HG02623 (cell line): ENCODE data around the gene IL1B.
"Not testable (repeated sequence)": the region's sequence is repeated elsewhere in the genome, so short reads cannot be mapped to it uniquely, and the experiment has no call there.

Source experiments
- ATAC-seq: cut with Tn5 transposase; IDR thresholded peaks from one replicate; pipeline ENCODE4 v1.9.1; 2021; ENCODE audit warnings: moderate library complexity; ENCODE audit not compliant: unreplicated experiment

The IL1B gene

DNA sequence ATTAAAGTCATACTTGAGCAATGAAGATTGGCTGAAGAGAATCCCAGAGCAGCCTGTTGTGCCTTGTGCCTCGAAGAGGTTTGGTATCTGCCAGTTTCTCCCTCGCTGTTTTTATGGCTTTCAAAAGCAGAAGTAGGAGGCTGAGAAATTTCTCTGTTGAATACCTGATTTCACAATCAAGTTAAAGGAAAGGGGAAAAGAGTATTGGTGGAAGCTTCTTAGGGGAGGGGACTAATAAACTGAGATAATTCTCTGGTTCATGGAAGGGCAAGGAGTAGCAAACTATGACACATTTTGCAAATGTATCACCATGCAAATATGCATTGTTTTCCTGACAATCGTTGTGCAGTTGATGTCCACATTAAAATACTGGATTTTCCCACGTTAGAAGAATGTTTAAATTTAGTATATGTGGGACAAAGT is at the start of gene IL1B:
TSS of gene IL1B (minus strand) at position 85 of the 423 bp plus-strand sequence. CDS start 550 bp downstream, outside the sequence.
- ATAC-seq = no peak

DNA sequence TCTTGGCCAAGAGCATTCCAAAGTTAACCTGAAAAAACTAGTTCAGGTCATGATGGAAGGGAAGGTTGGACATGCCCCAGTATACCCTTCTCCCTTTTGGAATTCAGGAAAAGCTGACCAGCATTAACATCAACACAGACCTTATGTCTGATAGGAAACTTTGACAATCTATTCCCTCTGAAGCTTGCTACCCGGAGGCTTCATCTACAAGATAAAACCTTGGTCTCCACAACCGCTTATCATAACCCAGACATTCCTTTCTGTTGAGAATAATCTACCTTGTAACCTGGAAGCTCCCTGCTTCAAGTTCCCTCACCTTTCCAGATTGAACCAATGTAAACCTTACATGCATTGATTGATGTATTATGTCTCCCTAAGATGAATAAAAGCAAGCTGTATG is 49.7 kb upstream of the IL1B start:
- ATAC-seq = no peak

DNA sequence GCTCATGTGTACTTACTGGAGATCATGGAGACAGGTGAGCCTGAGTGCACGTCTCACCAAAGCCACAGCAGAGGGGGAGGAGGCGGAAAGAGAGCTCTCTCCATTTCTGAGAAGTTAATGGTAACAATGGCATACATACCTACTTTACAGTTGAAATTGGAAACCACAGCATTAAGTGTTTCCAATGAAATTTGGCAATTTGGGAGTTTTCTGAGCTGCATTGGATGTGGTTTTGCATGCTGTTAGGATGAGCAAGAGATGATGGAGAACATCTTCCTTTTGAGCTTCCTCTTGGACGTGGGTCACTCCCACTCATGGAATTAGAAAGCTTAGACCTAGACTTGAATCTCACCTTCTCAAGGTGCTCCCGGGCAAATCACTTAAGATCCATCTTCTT is 48.9 kb upstream of the IL1B start:
- ATAC-seq = no peak

DNA sequence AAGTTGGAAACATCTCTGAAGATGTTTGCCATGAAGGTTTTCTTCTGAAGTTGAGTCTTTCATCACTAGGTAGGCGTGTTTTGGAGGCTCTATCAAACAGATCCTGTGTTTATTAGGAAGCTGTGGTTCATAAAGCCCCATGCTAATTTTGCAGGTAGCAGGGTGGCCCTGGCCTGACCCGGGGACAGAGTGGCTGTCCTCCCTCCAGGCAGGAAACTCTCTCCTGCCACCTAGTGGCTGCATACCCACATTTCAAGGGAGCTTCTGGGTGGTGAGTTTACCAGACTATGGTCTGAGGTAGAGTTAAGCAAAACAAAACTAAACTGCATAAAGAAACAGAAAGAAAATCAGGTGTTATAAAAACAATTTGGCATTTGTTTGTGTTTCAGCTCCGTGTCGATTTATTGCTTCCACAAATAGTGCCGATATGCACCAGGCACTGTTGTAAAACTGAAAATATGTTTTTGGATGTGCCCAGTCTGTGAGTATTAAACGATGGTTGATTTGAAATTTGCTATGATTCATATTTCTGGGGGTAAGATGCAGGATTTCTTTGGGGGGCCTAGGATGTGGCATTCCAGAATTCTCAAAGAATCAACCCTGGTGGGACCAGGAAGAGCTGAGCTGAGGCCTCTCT is 48.4 kb upstream of the IL1B start:
- peak; percentile 56 for ATAC-seq

DNA sequence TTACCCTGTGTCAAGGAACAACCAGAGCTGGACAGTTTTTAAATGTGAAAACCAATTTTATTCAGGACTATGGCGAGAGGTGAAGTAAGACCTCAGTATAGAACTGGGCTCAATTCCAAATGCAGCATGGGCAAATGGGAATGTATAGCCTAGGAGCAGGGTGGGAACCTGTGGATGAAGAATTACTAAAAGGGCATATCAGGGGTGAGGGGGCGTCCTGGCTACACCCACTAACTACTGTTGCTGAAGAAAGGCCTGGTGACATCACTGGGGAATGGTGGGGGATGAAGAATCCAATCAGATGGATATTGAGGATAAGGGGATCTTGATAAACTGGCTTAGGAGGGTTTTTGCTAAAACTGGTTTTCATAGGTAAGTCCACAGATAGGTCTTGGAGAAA is 47.1 kb upstream of the IL1B start:
- no peak for ATAC-seq

DNA sequence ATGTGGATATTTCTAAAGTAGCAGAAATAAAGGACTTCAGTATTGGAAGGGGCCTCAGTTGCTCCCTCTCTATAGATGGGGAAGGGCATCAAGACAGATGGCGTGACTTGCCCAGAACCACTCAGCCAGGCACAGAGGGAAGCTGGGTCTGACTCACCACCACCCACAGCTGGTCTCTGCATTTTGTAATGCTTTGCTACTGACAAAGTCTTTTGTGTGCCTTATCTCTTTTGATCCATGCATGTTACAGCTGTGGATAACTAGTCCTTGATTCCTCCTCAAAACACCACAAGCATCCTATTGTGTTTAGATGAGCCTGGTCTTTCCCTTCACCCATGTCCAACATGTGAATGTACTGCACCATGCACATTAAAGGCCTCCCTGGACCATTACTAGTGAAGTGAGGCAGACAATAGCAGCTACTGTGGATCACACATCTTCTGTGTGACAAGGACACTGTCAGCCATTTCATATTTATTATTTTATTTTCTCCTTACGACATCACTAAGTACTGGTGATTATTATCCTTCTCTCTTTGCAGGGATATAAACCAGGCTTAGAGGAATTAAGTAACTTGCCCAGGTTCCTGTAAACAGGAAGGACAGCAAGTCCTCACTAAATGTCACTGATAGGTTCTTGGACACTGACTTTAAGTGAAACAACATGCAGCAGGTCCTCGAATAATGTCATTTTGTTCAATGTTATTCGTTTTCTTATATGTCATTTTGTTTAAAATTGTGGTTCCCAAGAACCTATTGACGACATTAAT is 44.8 kb upstream of the IL1B start:
- ATAC-seq = peak; percentile 69

DNA sequence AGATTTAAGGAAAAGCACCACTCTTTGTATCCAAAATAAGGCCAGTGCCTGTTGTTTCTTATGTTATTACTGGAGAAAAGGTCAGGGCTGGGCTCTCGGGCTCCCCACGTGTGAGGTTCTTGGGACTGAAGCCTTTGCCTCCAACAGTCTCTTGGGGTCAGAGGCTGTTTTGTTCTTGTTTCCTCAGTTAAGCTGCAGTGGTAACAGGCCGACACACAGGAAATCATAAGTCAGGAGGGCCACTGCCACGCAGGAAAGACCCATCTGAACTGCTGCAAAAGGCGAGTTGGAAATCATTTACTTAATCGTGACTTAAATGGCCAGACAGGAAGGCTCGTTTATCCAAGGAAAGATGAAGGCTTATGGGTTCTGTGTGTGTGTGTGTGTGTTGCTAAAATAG is 44.1 kb upstream of the IL1B start:
- no peak for ATAC-seq

DNA sequence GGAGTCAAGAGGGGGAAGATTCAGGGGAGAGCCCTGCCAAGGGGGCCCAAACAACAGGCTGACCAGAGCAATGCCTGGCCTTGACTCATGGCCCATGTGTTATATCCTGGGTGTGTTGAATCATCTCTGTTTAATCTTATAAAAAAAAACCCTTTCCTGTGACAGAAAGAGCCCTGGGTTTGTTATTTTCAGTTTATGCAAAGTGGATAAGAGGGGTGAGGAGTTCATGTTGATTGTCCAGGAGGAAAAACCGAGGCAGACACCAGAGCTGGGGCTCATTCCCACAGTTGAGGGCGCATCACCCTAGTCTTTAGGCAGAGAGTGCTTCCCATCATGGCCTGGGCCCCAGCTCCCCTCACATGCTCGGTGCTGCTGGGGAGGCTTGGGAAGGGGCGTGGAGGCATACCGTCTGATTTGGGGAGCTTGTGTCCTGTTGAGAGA is 43.5 kb upstream of the IL1B start:
- no peak for ATAC-seq

DNA sequence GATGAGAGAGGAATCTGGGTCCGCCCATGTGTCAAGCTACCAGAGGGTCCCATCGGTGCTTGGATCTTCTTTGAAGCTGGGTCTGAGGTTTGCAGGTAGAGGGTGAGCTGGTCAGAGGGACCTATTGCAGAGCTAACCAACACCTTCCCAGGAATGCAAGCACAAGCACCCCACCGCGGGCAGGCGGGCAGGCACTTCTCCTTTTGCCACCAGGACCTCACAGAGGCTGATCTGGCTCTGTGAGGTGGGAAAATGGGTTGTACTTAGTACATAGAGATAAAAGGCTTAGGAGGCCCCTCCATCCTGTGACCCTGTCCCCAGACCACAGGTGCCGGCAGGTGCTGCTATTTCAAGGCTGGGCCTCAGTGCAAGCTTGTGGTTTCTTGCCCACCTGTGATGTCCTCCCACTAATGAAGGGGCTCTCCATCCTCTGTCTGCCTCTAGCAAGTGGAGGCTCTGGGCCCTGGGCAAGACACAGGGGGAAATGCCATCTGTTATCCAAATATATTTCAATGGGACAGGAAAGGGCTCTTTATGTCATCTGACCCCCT is 43.0 kb upstream of the IL1B start:
- ATAC-seq = no peak

DNA sequence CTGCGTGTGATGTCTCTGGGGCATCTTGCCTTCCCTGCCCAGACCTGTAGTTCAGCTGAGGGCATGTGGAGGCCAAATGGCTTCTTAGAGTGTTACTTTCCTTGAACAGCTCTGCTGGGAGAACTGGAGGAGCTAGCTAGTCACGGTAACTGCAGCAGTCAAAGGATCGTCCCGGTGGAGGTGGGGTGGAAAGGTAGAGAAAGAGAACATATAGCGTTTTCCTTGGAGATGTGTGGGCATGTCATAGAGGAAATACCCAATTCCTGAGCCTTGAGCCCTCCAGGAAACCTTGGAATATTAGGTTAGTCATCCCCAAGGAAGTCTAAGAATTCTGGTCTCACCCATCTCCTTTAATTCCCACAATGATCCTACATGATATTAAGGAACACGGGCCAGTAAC is 40.8 kb upstream of the IL1B start:
- no peak for ATAC-seq

DNA sequence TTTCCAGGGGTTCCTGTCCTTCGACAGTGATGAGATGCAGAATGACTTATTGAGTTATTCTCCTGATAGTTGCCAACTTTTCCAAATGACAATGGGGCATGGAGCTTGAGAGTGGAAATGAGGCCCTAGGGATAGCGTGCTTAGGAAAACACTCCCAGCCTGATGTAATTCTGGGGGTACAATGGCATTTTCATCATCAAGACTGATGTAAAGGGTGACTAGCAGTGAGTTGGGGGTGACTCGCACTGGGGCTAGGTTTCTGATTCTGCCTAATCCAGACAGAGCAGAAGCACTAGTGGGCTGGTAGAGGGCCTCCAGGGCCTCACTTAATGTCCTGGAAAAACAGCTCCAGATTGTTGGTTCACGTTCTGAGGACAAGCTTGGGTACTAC is 40.4 kb upstream of the IL1B start:
- ATAC-seq = no peak

DNA sequence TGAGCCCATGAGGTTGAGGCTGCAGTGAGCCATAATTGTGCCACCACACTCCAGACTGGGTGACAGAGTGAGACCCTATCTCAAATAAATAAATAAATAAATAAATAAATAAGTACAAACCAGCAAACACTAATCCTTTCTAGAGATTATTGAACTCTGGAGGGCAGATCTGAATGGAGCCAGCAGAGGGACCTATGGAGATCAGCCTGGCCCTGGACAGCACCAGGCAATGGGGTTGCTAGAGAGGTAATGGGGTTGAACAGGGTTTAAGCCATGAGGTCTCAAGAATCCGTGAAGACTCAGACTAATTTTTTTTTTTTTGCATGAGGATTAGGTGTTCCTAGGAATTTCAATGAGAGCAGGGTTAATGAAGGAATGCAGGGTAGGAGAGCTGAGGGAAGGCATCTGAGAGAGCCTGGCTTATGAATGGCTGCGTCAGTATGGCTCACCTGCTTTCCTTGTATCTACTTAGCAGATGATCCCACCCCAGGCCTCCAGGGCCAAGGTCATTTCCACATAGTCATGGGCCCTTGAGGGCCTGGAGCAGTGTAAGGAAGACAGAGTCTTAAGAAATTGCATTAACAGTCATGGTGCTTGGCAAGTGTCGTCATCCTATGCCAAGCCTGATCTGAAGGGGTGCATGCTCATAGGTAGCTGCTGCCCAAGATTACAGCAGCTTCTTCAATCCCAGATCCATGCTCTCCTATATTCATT is 39.8 kb upstream of the IL1B start:
- ATAC-seq = no peak

DNA sequence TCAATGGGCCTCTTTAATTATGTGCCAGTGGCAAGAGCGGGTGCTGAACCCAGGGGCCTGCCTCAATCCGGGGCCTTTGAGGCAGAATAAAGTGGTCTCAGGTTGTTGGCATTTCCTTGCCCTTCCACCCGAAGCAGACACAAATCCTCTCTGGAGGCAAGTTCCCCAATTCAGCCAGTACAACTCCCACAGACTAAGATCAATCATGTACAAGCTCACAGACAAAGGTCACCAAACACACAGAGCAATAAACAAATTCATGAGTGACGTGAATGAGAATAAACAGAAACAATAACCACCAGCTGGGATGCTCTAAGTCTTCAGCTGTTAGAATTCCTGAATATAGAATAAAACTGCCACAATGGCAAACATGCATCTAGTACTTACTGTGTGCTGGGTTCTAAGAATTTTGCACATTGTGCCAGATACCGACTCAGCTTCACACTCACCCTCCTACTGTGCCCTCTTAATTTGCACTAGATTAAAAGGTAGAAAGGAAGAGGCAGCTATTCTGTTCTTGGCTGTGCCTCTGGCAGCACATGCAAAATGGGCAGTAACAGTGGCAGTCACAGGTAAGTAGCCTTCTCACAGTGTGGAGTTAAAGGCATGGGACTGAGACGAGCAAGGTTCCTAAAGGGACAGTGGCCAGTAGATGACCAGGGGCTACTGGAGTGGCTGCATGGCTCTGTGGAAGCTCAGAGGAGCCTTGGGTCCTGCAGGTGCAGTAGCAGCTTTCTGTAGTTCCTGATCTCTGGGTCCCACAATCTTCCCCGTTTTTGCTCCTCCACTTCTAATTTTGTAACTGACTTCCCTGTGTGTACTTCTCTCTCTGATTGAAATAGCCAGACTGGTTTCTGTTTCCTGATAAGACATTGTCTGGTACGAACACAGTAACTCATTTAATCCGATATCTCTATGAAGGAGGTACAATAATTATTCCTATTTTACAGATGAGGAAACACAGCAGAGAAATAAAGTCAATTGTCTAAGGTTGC is 34.6 kb upstream of the IL1B start:
- ATAC-seq = no peak

DNA sequence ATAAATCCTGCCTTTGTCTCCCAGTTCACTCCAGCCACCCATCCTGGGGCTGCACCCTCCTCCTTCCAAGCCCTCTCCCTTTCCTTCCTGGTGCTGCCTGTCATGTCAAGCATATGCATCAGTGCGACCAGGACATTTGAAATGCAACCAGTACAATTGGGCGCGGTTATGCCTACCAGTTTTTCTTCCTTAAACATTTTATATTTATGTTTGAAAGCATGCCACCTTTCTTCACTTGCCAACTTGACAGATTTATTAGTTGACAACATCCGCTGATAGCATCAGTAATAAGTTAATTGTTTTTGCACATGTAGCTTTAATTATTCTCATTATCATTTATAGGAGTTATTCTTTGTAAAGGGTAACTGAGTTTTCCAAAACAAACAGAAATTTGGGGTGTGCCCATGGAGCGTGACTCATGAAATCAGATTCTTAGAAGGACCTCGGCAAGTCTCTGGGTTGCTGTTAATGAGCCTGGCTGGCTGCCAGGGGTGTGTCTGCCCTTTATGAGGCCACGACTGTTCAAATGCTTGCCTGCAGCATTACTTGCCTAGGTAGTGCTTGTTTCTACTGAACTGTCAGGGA is 32.8 kb upstream of the IL1B start:
- no peak for ATAC-seq

DNA sequence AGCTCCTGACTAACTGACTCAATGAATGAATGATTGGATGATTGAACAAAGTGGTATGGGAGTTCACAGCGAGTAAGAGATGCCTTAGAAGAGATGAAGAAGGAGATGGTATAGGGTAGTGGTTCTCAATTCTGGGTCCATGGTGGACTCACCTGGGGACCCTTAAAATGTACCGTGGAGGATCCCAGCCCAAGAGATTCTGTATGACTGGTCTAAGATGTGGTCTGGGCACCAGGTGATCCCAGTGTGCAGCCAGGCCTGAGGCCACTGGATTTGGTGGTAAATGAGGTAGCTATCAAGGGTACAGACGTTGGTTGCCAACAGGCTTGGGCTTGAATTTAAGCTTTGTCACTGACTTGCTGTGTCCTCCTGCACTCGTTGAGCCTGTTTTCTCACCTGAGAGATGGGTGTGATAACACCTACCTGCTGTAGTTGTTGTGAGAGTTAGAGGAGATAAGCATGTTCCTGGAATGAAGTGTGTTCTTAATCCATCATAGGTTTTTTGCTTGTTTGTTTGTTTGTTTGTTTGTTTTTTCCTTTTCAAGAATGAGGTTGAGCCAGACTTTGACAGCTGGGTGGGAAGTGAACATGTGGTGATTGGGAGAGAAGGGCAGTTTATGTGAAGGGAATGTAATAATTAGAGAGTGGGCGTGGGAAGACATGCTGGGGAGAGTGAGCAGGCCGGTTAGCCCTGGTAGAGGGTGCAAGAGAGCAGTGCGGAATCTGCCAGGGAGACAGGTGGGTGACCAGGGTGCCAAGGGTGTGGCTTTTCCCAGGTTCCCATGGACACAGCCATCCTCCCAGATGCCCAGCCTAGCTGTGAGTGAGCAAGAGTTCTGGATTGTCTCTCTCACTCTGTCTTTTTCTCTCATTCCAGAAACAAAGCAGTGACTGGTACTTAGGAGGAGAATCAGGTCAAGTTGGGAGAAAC is 31.4 kb upstream of the IL1B start:
- no peak for ATAC-seq

DNA sequence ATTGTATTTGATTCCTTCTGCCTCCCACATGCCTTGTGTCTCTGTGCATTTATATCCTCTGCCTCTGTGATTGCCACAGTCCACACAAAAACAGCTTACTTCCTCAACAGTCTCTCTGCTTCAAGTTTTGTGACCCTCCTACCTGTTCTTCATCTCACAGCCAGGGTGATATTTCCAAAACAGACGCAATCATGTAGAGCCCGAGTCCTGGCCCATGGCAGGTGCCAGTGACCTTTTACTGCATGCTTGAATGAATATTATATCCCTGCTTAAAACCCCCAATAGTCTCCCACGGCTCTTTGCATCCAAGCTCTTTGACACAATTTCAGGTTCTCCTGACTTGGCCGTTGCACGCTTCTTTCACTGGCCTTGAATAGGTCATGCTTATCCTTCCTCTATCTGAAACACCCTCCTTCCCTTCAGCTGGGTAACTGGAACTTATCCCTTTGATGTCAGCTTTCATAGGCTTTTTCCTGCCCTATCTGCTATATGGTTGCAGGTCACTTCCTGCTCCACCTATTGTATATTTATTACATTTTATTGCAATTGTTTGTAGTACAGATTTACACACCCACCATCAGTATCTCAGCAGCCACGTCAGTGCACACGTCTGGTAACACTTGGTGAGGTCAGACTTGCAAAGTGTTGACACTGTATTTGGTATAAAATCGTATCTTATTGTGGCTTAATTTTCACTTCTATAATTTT is 29.7 kb upstream of the IL1B start:
- ATAC-seq = no peak

DNA sequence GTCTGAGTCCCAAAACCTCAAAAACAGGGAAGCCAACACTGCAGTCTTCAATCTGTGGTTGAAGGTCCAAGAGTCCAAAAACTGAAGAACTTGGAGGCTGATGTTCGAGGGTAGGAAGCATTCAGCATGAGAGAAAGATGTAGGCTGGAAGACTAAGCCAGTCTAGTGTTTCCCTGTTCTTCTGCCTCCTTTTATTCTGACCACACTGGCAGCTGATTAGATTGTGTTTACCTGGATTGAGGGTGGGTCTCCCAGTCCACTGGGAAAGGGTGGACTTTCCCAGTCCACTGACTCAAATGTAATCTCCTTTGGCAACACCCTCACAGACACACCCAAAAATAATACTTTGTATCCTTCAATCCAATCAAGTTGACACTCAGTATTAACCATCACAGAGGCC is 27.5 kb upstream of the IL1B start:
- ATAC-seq = no peak

DNA sequence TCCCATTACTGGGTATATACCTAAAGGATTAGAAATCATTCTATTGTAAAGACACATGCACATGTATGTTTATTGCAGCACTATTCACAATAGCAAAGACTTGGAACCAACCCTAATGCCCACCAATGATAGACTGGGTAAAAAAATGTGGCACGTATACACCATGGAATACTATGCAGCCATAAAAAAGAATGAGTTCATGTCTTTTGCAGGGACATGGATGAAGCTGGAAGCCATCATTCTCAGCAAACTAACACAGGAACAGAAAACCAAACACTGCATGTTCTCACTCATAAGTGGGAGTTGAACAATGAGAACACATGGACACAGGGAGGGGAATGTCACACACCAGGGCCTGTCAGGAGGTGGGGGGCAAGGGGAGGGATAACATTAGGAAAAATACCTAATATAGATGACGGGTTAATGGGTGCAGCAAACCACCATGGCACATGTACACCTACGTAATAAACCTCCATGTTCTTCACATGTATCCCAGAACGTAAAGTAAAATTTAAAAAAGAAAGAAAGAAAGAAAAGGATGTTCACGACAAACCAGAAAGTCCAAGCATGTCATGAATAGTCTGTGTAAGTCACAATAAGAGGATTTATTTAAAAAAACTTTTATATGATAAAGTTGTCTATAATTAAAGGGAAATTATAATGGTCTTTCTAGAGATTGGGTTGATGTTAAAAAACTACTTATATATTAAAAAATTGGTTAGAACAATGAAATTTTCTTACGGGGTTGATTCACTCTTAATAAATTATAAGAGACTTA is 23.0 kb upstream of the IL1B start:
- ATAC-seq = not testable (repeated sequence)
